H9 (cell line): Measurements from ENCODE around the gene AQP5. TPM values are rescaled to one million over a fixed set of nuclear protein-coding genes. Genes with fewer than 3 reads are reported as not detected.

Experiments used
- DNase-seq: peaks from one replicate; pipeline ENCODE4 v3.0.0-alpha.2; 2017
- H2AFZ ChIP-seq: one replicate; pipeline ENCODE4 v1.6.1; 2013; ENCODE audit warnings: mild to moderate bottlenecking, low read length, control low read depth, moderate library complexity
- H2AK5ac ChIP-seq: 2 replicates; pipeline ENCODE4 v1.6.1; 2013; ENCODE audit warnings: low read length, control low read depth, mixed read lengths; ENCODE audit not compliant: insufficient read length
- H2BK120ac ChIP-seq: one replicate; pipeline ENCODE4 v1.6.1; 2013; ENCODE audit warnings: low read depth, mild to moderate bottlenecking, low read length, control low read depth, inconsistent platforms; ENCODE audit not compliant: poor library complexity, severe bottlenecking
- H2BK12ac ChIP-seq: 2 replicates; pipeline ENCODE4 v1.6.1; 2013; ENCODE audit warnings: low read length, control low read depth, mixed read lengths, low read depth; ENCODE audit not compliant: insufficient read length
- H2BK15ac ChIP-seq: 2 replicates; pipeline ENCODE4 v1.6.1; 2013; ENCODE audit warnings: low read depth, low read length, control low read depth
- H2BK20ac ChIP-seq: one replicate; pipeline ENCODE4 v1.6.1; 2013; ENCODE audit warnings: low read depth, mild to moderate bottlenecking, low read length, control low read depth, inconsistent platforms; ENCODE audit not compliant: poor library complexity, severe bottlenecking
- H2BK5ac ChIP-seq: 2 replicates; pipeline ENCODE4 v1.6.1; 2013; ENCODE audit warnings: low read length, control low read depth, mixed read lengths; ENCODE audit not compliant: insufficient read length
- H3K14ac ChIP-seq: 2 replicates; pipeline ENCODE4 v1.6.1; 2013; ENCODE audit warnings: low read length, control low read depth; ENCODE audit not compliant: insufficient read depth
- H3K18ac ChIP-seq: 2 replicates; pipeline ENCODE4 v1.6.1; 2013; ENCODE audit warnings: low read depth, mild to moderate bottlenecking, mixed read lengths, low read length, control low read depth; ENCODE audit not compliant: insufficient read length
- H3K23ac ChIP-seq: 2 replicates; pipeline ENCODE4 v1.6.1; 2013; ENCODE audit warnings: low read length, control low read depth, mixed read lengths, low read depth; ENCODE audit not compliant: insufficient read length
- H3K23me2 ChIP-seq: 2 replicates; pipeline ENCODE4 v1.6.1; 2013; ENCODE audit warnings: low read depth, mild to moderate bottlenecking, mixed read lengths, low read length, control low read depth; ENCODE audit not compliant: insufficient read length, poor library complexity, severe bottlenecking
- H3K27ac ChIP-seq: 2 replicates; pipeline ENCODE4 v1.5.1; 2013; ENCODE audit warnings: low read length, control low read depth, mixed read lengths, low read depth; ENCODE audit not compliant: insufficient read length
- H3K27me3 ChIP-seq: 2 replicates; pipeline ENCODE4 v1.6.1; 2013; ENCODE audit warnings: low read length, control low read depth, inconsistent platforms; ENCODE audit not compliant: insufficient read depth
- H3K4ac ChIP-seq: 2 replicates; pipeline ENCODE4 v1.6.1; 2013; ENCODE audit warnings: low read depth, mild to moderate bottlenecking, control low read depth, inconsistent platforms, low read length, moderate library complexity
- H3K4me1 ChIP-seq: 2 replicates; pipeline ENCODE4 v1.6.1; 2013; ENCODE audit warnings: low read length, control low read depth, inconsistent platforms; ENCODE audit not compliant: insufficient read depth
- H3K4me2 ChIP-seq: 2 replicates; pipeline ENCODE4 v1.6.1; 2013; ENCODE audit warnings: low read length, control low read depth, mixed read lengths; ENCODE audit not compliant: insufficient read length, insufficient read depth
- H3K56ac ChIP-seq: 2 replicates; pipeline ENCODE4 v1.6.1; 2013; ENCODE audit warnings: low read depth, mild to moderate bottlenecking, mixed read lengths, low read length, control low read depth; ENCODE audit not compliant: insufficient read length
- H3K79me1 ChIP-seq: 2 replicates; pipeline ENCODE4 v1.6.1; 2013; ENCODE audit warnings: low read depth, mild to moderate bottlenecking, moderate library complexity, low read length, control low read depth, inconsistent platforms; ENCODE audit not compliant: insufficient read depth, poor library complexity, severe bottlenecking
- H3K79me2 ChIP-seq: 2 replicates; pipeline ENCODE4 v1.6.1; 2013; ENCODE audit warnings: low read length, control low read depth, inconsistent platforms; ENCODE audit not compliant: insufficient read depth
- H3K9ac ChIP-seq: 2 replicates; pipeline ENCODE4 v1.6.1; 2013; ENCODE audit warnings: low read length, control low read depth, mixed read lengths; ENCODE audit not compliant: insufficient read length; ENCODE audit errors: extremely low read depth
- H3K9me3 ChIP-seq: one replicate; pipeline ENCODE4 v1.6.1; 2013; ENCODE audit warnings: low read depth, low read length, inconsistent platforms; ENCODE audit not compliant: control insufficient read depth
- H3T11ph ChIP-seq: one replicate; pipeline ENCODE4 v1.6.1; 2013; ENCODE audit warnings: mild to moderate bottlenecking, low read length, control low read depth, inconsistent platforms
- H4K20me1 ChIP-seq: one replicate; pipeline ENCODE4 v1.6.1; 2013; ENCODE audit not compliant: control insufficient read depth, insufficient read length, insufficient read depth
- H4K5ac ChIP-seq: 2 replicates; pipeline ENCODE4 v1.6.1; 2013; ENCODE audit warnings: low read depth, mild to moderate bottlenecking, mixed read lengths, low read length, control low read depth; ENCODE audit not compliant: insufficient read length
- H4K8ac ChIP-seq: replicated peaks from 2 replicates; pipeline ENCODE4 v1.6.1; 2013; ENCODE audit warnings: low read length, control low read depth, mixed read lengths, low read depth; ENCODE audit not compliant: insufficient read length
- H4K91ac ChIP-seq: 2 replicates; pipeline ENCODE4 v1.6.1; 2013; ENCODE audit warnings: low read depth, mild to moderate bottlenecking, moderate library complexity, mixed read lengths, low read length, control low read depth; ENCODE audit not compliant: insufficient read length
- H3K27ac Mint-ChIP-seq, 3 experiments: 2 replicates in 2 of 3; 3 replicates in 1 of 3; pipeline ENCODE4 v1.8.0; 2020 to 2021; ENCODE audit warnings: mixed read lengths in 3 of 3, mild to moderate bottlenecking in 1 of 3, moderate library complexity in 1 of 3
- H3K27me3 Mint-ChIP-seq: 2 replicates; pipeline ENCODE4 v1.8.0; 2021; ENCODE audit warnings: low read depth, mild to moderate bottlenecking, moderate library complexity, mixed read lengths
- H3K36me3 Mint-ChIP-seq, 3 experiments: 2 replicates in 2 of 3; 3 replicates in 1 of 3; pipeline ENCODE4 v1.8.0; 2020 to 2021; ENCODE audit warnings: low read depth in 3 of 3, mixed read lengths in 3 of 3; ENCODE audit not compliant: insufficient read depth in 1 of 3
- H3K4me1 Mint-ChIP-seq, 2 experiments: 2 replicates each; pipeline ENCODE4 v1.8.0; 2020; ENCODE audit warnings: mixed read lengths in 2 of 2
- H3K4me3 Mint-ChIP-seq, 2 experiments: 2 replicates in 1 of 2; 3 replicates in 1 of 2; pipeline ENCODE4 v1.8.0; 2020 to 2021; ENCODE audit warnings: mild to moderate bottlenecking in 2 of 2, mixed read lengths in 2 of 2, moderate library complexity in 1 of 2
- H3K9me3 Mint-ChIP-seq, 2 experiments: 2 replicates in 1 of 2; 3 replicates in 1 of 2; pipeline ENCODE4 v1.8.0; 2020; ENCODE audit warnings: mild to moderate bottlenecking in 2 of 2, mixed read lengths in 2 of 2, moderate library complexity in 1 of 2
- WGBS: extraction: QIAGEN DNeasy Blood & Tissue Kit; methylation state at CpG from one replicate; pipeline ENCODE4 v1.1.7; 2013; ENCODE audit warnings: missing lambda C conversion rate, low lambda C conversion rate, mixed read lengths; ENCODE audit not compliant: insufficient read length; ENCODE audit errors: extremely low coverage; 5-methylcytosine and 5-hydroxymethylcytosine counted together
- total RNA-seq: library from RNA; stranded (reverse); gene quantifications from 2 replicates; pipeline ENCODE4 v1.2.1, GENCODE V29; 2021
- TF ChIP-seq, protein P1 (sequence below): fragments of 200-600 bp; sonication (generic); conservative IDR thresholded peaks from 3 replicates; pipeline ENCODE4 v1.8.0; 2021; ENCODE audit warnings: antibody characterized with exemption, mild to moderate bottlenecking

AQP5 gene
- total RNA-seq, 1 experiment from 2014 or later = 2.8 TPM

DNA sequence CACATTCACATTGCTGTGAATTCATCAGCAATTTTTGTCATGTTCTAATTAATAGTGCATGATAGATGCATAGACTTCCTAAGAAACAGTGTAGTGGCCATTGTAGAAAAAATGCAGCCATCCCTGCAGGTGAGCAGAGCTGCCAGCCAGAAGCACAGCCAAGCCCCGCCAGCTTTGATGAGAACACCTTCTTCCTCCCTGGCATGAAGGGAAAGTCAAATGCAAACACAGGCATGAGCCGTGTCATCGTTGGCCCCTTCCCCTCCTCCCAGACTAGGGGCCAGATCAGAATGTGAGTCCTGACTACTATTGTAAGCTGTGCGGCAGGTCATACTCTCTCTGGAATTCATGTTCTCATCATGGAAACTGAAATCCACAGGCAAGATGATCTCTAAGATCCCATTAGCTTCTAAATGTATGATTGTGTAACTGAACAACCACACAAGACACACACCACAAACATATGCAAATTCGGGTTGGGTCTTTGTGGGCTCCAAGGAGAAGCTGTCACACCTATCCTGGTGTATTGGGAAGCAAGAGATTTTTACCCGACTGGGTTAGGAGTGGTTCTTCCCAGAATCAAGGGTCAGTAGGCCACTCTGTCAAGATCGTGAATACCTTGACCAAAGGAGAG is 14.0 kb upstream of the AQP5 start:
- no CpG with 5 or more reads among the region's 7 CpGs for WGBS
- Histone ChIP-seq H3K27me3 (no peaks in the 10 kb centered on the region), H3K23me2 (peaks cover 5% of the 10 kb centered on the region)

More for the DNA sequence above, 14.0 kb upstream of the AQP5 start:
- Histone ChIP-seq H2BK5ac (no peak overlapping the region), H2BK20ac (no peak overlapping the region), H3K14ac (no peak overlapping the region), H3K9me3 (no peaks in the 10 kb centered on the region), H3K4me1 (no peaks in the 10 kb centered on the region; the same call in 1 of the 2 replicates), H3K27ac (no peak overlapping the region), H3K4me2 (no peak overlapping the region), H3K79me2 (no peaks in the 10 kb centered on the region), H3K56ac (no peak overlapping the region), H3K23ac (no peak overlapping the region), H2AFZ (no peak overlapping the region), H3K18ac (no peak overlapping the region), H4K5ac (no peak overlapping the region), H3K4ac (no peak overlapping the region), H2BK12ac (no peak overlapping the region), H3T11ph (no peak overlapping the region), H4K20me1 (no peaks in the 10 kb centered on the region), H4K91ac (no peak overlapping the region), H3K79me1 (no peaks in the 10 kb centered on the region), H4K8ac (no peak overlapping the region), H3K9ac (no peak overlapping the region), H2AK5ac (no peak overlapping the region), H2BK15ac (no peak overlapping the region), H2BK120ac (no peak overlapping the region)
- no peak for DNase-seq
- H3K4me1 Mint-ChIP-seq = peaks cover 35 to 49% of the 10 kb centered on the region in 2 experiments
- no peaks in the 10 kb centered on the region for H3K9me3 Mint-ChIP-seq
- peaks cover 25% of the 10 kb centered on the region for H3K27me3 Mint-ChIP-seq
- H3K36me3 Mint-ChIP-seq = no peaks in the 10 kb centered on the region
- H3K4me3 Mint-ChIP-seq = no peak overlapping the region
- TF ChIP-seq, protein P1, sequence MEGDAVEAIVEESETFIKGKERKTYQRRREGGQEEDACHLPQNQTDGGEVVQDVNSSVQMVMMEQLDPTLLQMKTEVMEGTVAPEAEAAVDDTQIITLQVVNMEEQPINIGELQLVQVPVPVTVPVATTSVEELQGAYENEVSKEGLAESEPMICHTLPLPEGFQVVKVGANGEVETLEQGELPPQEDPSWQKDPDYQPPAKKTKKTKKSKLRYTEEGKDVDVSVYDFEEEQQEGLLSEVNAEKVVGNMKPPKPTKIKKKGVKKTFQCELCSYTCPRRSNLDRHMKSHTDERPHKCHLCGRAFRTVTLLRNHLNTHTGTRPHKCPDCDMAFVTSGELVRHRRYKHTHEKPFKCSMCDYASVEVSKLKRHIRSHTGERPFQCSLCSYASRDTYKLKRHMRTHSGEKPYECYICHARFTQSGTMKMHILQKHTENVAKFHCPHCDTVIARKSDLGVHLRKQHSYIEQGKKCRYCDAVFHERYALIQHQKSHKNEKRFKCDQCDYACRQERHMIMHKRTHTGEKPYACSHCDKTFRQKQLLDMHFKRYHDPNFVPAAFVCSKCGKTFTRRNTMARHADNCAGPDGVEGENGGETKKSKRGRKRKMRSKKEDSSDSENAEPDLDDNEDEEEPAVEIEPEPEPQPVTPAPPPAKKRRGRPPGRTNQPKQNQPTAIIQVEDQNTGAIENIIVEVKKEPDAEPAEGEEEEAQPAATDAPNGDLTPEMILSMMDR = no peak
- no peak overlapping the region; a peak in 1 of 7 replicates for H3K27ac Mint-ChIP-seq
